ENCODE measurements around the gene NPAS3.

The NPAS3 gene

GRCh38 chr14:33488582-33488981 is 549.9 kb downstream of the NPAS3 start:
- no peak for DNase-seq

- DNase-seq = no peak
These were observed 551.9 kb downstream of the NPAS3 start for GRCh38 chr14:33490555-33490954.

GRCh38 chr14:33491112-33491511 is 552.4 kb downstream of the NPAS3 start:
- DNase-seq = no peak

- no peak for DNase-seq
These were observed 553.8 kb downstream of the NPAS3 start for GRCh38 chr14:33492491-33492890.

GRCh38 chr14:33493266-33493665 is 554.6 kb downstream of the NPAS3 start:
- DNase-seq = no peak

- DNase-seq = no peak
These were observed 555.3 kb downstream of the NPAS3 start for GRCh38 chr14:33493990-33494389.

GRCh38 chr14:33499687-33500086 is 561.0 kb downstream of the NPAS3 start:
- no peak for DNase-seq

- DNase-seq = no peak
These were observed 565.8 kb downstream of the NPAS3 start for GRCh38 chr14:33504246-33505099.

- DNase-seq = no peak
These were observed 566.7 kb downstream of the NPAS3 start for GRCh38 chr14:33505266-33505962.

GRCh38 chr14:33505963-33506329 is 567.3 kb downstream of the NPAS3 start:
- no peak for DNase-seq

GRCh38 chr14:33508126-33509062 is 569.7 kb downstream of the NPAS3 start:
- no peak for DNase-seq

- DNase-seq = no peak
These were observed 570.8 kb downstream of the NPAS3 start for GRCh38 chr14:33509454-33509853.

- no peak for DNase-seq
These were observed 571.4 kb downstream of the NPAS3 start for GRCh38 chr14:33510063-33510481.

GRCh38 chr14:33510991-33511390 is 572.3 kb downstream of the NPAS3 start:
- no peak for DNase-seq

GRCh38 chr14:33511851-33512640 is 573.4 kb downstream of the NPAS3 start:
- no peak for DNase-seq

- DNase-seq = no peak
These were observed 576.8 kb downstream of the NPAS3 start for GRCh38 chr14:33515441-33515840.

- no peak for DNase-seq
These were observed 577.2 kb downstream of the NPAS3 start for GRCh38 chr14:33515899-33516298.

GRCh38 chr14:33516898-33517436 is 578.3 kb downstream of the NPAS3 start:
- no peak for DNase-seq

GRCh38 chr14:33521192-33521591 is 582.5 kb downstream of the NPAS3 start:
- DNase-seq = no peak

- no peak for DNase-seq
These were observed 585.6 kb downstream of the NPAS3 start for GRCh38 chr14:33524244-33524643.

GRCh38 chr14:33525626-33526025 is 586.9 kb downstream of the NPAS3 start:
- DNase-seq = no peak

- DNase-seq = no peak
These were observed 588.5 kb downstream of the NPAS3 start for GRCh38 chr14:33527023-33527634.

Data from stimulated activated CD4-positive, alpha-beta T cell treated with anti-CD3 and anti-CD28 coated beads, Interleukin-4, amount 100 ng/mL, for 4 hours (primary cell).